ENCODE results near the gene LRRC7.

The LRRC7 gene

GRCh38 chr1:69567652-69568420 is at the start of gene LRRC7:
Gene LRRC7, plus strand, starts transcription at chr1:69567922. Its CDS starts 718 bp downstream, at chr1:69568640.
- DNase-seq, result no peak

DNA sequence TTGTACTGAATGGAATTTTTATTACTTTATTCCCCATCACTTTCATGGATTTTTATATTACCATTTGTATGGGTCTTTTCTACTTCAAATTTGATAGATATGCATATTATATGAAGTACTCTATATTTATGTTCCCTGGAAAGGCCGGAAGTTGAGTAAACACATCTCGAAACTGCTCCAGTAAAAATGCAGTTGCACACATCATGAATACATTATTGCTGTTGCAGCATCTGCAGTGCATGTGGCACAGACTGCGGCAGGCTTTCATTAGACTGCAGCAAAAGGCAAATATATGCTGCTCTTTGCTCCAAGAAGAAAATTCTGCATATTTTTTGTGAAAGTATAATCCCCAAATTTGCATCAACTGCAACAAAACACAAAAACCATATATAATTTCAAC is 48.7 kb upstream of the LRRC7 start:
- DNase-seq, result no peak

GRCh38 chr1:69520326-69520725 is 47.4 kb upstream of the LRRC7 start:
- DNase-seq, result no peak

GRCh38 chr1:69523032-69523431 is 44.7 kb upstream of the LRRC7 start:
- DNase-seq, result no peak

GRCh38 chr1:69523461-69523860 is 44.3 kb upstream of the LRRC7 start:
- no peak for DNase-seq

DNA sequence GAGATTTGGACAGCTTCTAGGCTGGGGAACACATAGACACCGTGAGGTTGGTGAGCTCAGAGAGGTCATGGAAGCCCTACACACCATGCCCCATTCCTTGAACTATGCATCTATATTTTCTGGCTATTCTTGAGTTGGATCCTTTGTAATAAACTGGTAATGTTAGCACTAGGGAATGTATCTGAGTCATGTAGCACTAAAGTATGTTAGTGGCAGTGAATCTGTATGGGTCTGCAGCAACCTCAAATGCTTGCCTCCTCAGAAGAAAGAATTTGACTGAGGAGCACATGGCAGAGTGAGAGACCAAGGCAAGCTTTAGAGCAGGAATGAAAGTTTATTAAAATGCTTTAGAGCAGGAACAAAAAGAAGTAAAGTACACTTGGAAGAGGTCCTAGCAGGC is 43.7 kb upstream of the LRRC7 start:
- no peak for DNase-seq

- no peak for DNase-seq
Measured at GRCh38 chr1:69527273-69527672, 40.4 kb upstream of the LRRC7 start.

GRCh38 chr1:69528376-69528775 is 39.3 kb upstream of the LRRC7 start:
- DNase-seq, result no peak

- no peak for DNase-seq
Measured at GRCh38 chr1:69533343-69533742, 34.4 kb upstream of the LRRC7 start.

DNA sequence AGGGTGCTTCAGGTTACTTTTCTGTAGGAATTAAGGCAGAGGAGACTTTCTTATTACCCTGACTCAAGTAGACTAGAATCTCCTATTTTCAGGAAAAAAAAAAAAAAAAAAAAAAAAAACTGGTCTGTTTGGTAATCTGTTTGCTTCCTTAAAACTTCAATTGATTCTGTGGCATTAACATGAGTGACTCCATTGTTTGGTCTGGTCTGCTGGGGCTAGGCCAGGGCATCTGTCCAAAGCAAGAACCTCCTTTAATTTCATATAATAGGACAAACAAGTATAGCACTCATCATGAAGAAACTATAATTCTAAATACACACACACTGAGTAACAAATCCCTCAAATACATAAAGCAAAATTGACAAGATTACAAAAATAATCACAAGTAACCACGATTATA is 32.9 kb upstream of the LRRC7 start:
- DNase-seq, result no peak

- DNase-seq, result no peak
Measured at GRCh38 chr1:69535490-69535889, 32.2 kb upstream of the LRRC7 start.

DNA sequence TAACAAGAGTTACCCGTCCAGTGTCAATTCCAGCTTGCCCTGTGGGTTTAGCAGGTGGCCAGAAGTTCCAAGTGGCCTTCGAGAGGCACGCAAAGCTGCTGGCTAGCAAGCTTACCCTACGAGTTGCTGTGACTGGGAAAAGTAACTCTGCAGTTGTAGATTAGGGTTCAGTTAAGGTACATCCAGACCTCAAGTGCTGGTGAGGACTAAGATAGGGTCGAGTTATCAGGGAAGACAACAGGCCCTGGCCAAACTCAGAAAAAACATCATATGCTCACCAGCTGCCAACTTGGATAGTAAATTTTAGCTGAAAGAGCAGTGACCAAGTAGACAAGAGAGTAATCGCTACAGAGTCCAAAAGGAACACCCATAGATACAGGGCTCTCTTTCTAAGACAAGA is 27.7 kb upstream of the LRRC7 start:
- DNase-seq, result no peak

- DNase-seq, result no peak
Measured at GRCh38 chr1:69551476-69552324, 16.0 kb upstream of the LRRC7 start.

- DNase-seq, result no peak
Measured at GRCh38 chr1:69553726-69554125, 14.0 kb upstream of the LRRC7 start.

GRCh38 chr1:69568421-69569174 is 876 bp downstream of the LRRC7 start:
- DNase-seq, result no peak

GRCh38 chr1:69569175-69569541 is 1.4 kb downstream of the LRRC7 start:
- DNase-seq, result no peak

- DNase-seq, result no peak
Measured at GRCh38 chr1:69569576-69570328, 2.0 kb downstream of the LRRC7 start.

DNA sequence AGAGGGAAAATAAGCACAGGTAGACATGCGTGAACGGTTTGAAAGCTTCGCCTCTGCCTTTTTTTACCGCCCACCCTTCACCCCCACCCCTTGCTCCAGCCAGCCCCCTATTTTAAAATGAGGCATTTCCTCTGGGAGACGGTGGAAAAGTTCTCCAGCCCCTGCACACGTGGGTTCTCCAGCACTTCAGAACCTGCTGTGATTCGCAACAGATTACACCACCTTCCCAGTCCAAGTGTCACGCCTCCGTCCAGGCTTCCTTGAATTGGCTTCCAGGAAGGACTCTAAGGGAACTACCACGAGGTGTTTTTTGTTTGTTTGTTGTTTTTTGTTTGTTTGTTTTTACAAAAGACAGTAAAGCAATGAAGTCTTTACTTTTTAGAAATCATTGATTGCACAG is 2.6 kb downstream of the LRRC7 start:
- DNase-seq, result no peak

GRCh38 chr1:69572921-69573320 is 5.2 kb downstream of the LRRC7 start:
- DNase-seq, result no peak

- DNase-seq, result no peak
Measured at GRCh38 chr1:69573911-69574310, 6.2 kb downstream of the LRRC7 start.

DNA sequence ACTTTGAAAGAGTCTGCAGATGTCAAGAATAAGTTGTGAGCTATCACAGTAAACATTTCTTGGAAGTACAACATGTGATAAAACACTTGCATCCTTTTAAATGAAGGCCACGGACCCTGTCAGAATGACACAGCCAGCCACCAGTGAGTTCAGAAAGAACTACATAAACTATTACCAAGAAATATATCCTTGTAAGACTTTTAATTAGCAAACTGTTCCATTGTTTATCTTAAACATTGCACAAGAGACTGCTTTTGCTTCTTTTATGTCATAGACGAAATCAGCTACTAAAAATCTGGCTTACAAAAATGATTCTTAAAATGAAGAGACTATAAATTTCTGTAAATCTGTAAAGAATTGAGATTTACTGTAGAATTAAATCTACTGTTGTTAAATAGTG is 17.9 kb downstream of the LRRC7 start:
- DNase-seq, result no peak

- no peak for DNase-seq
Measured at GRCh38 chr1:69587391-69587790, 19.7 kb downstream of the LRRC7 start.

DNA sequence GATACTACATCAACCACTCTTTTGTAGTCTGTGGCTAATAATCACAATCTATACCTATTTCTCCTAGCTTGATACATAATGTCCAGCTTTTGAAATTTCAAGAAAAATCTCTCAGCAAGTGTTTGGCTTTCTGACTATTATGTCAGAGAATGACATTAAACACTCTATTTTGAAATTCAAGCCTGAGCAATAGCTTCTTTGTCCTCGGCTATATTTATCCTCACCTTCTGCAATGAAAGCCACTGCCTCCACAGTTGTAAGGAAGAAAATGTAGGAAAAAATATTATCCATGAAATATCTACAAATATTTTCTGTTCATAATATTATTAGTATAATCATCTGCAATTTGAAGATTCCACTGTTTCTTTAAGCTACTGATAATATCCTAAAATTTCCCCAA is 22.1 kb downstream of the LRRC7 start:
- no peak for DNase-seq

All from CD4-positive, alpha-beta T cell treated with Interleukin-4 for 1 hour (primary cell).